NCI-H187 (cell line): Measurements from ENCODE around the gene TNRC18.
"Not testable (repeated sequence)": the region's sequence is repeated elsewhere in the genome, so short reads cannot be mapped to it uniquely, and the experiment has no call there.

Experiments
- DNase-seq, 2 experiments: peaks; one replicate each; lab custom pipeline; 2025; lab: John Stamatoyannopoulos, UW

The TNRC18 gene

GRCh38 chr7:5291301-5291700, 132.3 kb downstream of the TNRC18 start:
- no peak for DNase-seq

GRCh38 chr7:5289355-5289754, 134.3 kb downstream of the TNRC18 start:
- no peak for DNase-seq

- not testable (repeated sequence) for DNase-seq
Observed at GRCh38 chr7:5288560-5288959, 135.1 kb downstream of the TNRC18 start.

GRCh38 chr7:5287802-5288201, 135.8 kb downstream of the TNRC18 start:
- DNase-seq: no peak

GRCh38 chr7:5287373-5287772, 136.3 kb downstream of the TNRC18 start:
- DNase-seq: not testable (repeated sequence)

- no peak for DNase-seq
Observed at GRCh38 chr7:5286933-5287332, 136.7 kb downstream of the TNRC18 start.

GRCh38 chr7:5284304-5285281, 139.0 kb downstream of the TNRC18 start:
- DNase-seq: peak; percentile 11 to 73

GRCh38 chr7:5283421-5284303, 140.0 kb downstream of the TNRC18 start:
- DNase-seq: no peak

- no peak for DNase-seq
Observed at GRCh38 chr7:5282543-5283316, 140.9 kb downstream of the TNRC18 start, which contains the start of gene SLC29A4. TSS of gene SLC29A4 (plus strand) at chr7:5282943. CDS start at chr7:5287817, 4,874 bp downstream.

GRCh38 chr7:5281598-5282500, 141.8 kb downstream of the TNRC18 start:
- DNase-seq: not testable (repeated sequence)

GRCh38 chr7:5279734-5280133, 143.9 kb downstream of the TNRC18 start:
- no peak for DNase-seq

- DNase-seq: no peak
Observed at GRCh38 chr7:5278766-5279165, 144.9 kb downstream of the TNRC18 start.

GRCh38 chr7:5276611-5277010, 147.0 kb downstream of the TNRC18 start:
- no peak for DNase-seq

GRCh38 chr7:5276123-5276522, 147.5 kb downstream of the TNRC18 start:
- not testable (repeated sequence) for DNase-seq

- not testable (repeated sequence) for DNase-seq
Observed at GRCh38 chr7:5275510-5275909, 148.1 kb downstream of the TNRC18 start.

GRCh38 chr7:5274985-5275431, 148.6 kb downstream of the TNRC18 start:
- DNase-seq: not testable (repeated sequence)

- no peak for DNase-seq
Observed at GRCh38 chr7:5274441-5274840, 149.2 kb downstream of the TNRC18 start.

- DNase-seq: not testable (repeated sequence)
Observed at GRCh38 chr7:5273831-5274405, 149.7 kb downstream of the TNRC18 start.

GRCh38 chr7:5270788-5271187, 152.8 kb downstream of the TNRC18 start:
- DNase-seq: no peak
